ENCODE measurements around the gene EDIL3.

- no peak for TF ChIP-seq POLR2A (IDR thresholded peaks at IDR 0.05; ENCODE audit: borderline replicate concordance, extremely low read depth, insufficient read depth, insufficient read length)
- no peak for TF ChIP-seq SP1 (IDR thresholded peaks at IDR 0.05; ENCODE audit: low read depth)
- TF ChIP-seq CTCF (IDR thresholded peaks at IDR 0.05 in 2 of 3, conservative IDR thresholded peaks at IDR 0.05 in 1 of 3; ENCODE audit: borderline replicate concordance in 1 of 3, insufficient read depth in 1 of 3, low read depth in 2 of 3, low read length in 2 of 3), result no peak
Measured at GRCh38 chr5:84016085-84016484, 368.6 kb downstream of the EDIL3 start.

Data from HCT116 (cell line).